H9 (cell line): ENCODE data around the gene CCSER2. TPM values are rescaled to one million over a fixed set of nuclear protein-coding genes. Genes with fewer than 3 reads are reported as not detected.

Experiments
- DNase-seq: peaks from one replicate; pipeline ENCODE4 v3.0.0-alpha.2; 2017
- H2AFZ ChIP-seq: one replicate; pipeline ENCODE4 v1.6.1; 2013; ENCODE audit warnings: mild to moderate bottlenecking, low read length, control low read depth, moderate library complexity
- H2AK5ac ChIP-seq: 2 replicates; pipeline ENCODE4 v1.6.1; 2013; ENCODE audit warnings: low read length, control low read depth, mixed read lengths; ENCODE audit not compliant: insufficient read length
- H2BK120ac ChIP-seq: one replicate; pipeline ENCODE4 v1.6.1; 2013; ENCODE audit warnings: low read depth, mild to moderate bottlenecking, low read length, control low read depth, inconsistent platforms; ENCODE audit not compliant: poor library complexity, severe bottlenecking
- H2BK12ac ChIP-seq: 2 replicates; pipeline ENCODE4 v1.6.1; 2013; ENCODE audit warnings: low read length, control low read depth, mixed read lengths, low read depth; ENCODE audit not compliant: insufficient read length
- H2BK15ac ChIP-seq: 2 replicates; pipeline ENCODE4 v1.6.1; 2013; ENCODE audit warnings: low read depth, low read length, control low read depth
- H2BK20ac ChIP-seq: one replicate; pipeline ENCODE4 v1.6.1; 2013; ENCODE audit warnings: low read depth, mild to moderate bottlenecking, low read length, control low read depth, inconsistent platforms; ENCODE audit not compliant: poor library complexity, severe bottlenecking
- H2BK5ac ChIP-seq: 2 replicates; pipeline ENCODE4 v1.6.1; 2013; ENCODE audit warnings: low read length, control low read depth, mixed read lengths; ENCODE audit not compliant: insufficient read length
- H3K14ac ChIP-seq: 2 replicates; pipeline ENCODE4 v1.6.1; 2013; ENCODE audit warnings: low read length, control low read depth; ENCODE audit not compliant: insufficient read depth
- H3K18ac ChIP-seq: 2 replicates; pipeline ENCODE4 v1.6.1; 2013; ENCODE audit warnings: low read depth, mild to moderate bottlenecking, mixed read lengths, low read length, control low read depth; ENCODE audit not compliant: insufficient read length
- H3K23ac ChIP-seq: 2 replicates; pipeline ENCODE4 v1.6.1; 2013; ENCODE audit warnings: low read length, control low read depth, mixed read lengths, low read depth; ENCODE audit not compliant: insufficient read length
- H3K23me2 ChIP-seq: 2 replicates; pipeline ENCODE4 v1.6.1; 2013; ENCODE audit warnings: low read depth, mild to moderate bottlenecking, mixed read lengths, low read length, control low read depth; ENCODE audit not compliant: insufficient read length, poor library complexity, severe bottlenecking
- H3K27ac ChIP-seq: 2 replicates; pipeline ENCODE4 v1.5.1; 2013; ENCODE audit warnings: low read length, control low read depth, mixed read lengths, low read depth; ENCODE audit not compliant: insufficient read length
- H3K27me3 ChIP-seq: 2 replicates; pipeline ENCODE4 v1.6.1; 2013; ENCODE audit warnings: low read length, control low read depth, inconsistent platforms; ENCODE audit not compliant: insufficient read depth
- H3K4ac ChIP-seq: 2 replicates; pipeline ENCODE4 v1.6.1; 2013; ENCODE audit warnings: low read depth, mild to moderate bottlenecking, control low read depth, inconsistent platforms, low read length, moderate library complexity
- H3K4me1 ChIP-seq: 2 replicates; pipeline ENCODE4 v1.6.1; 2013; ENCODE audit warnings: low read length, control low read depth, inconsistent platforms; ENCODE audit not compliant: insufficient read depth
- H3K4me2 ChIP-seq: 2 replicates; pipeline ENCODE4 v1.6.1; 2013; ENCODE audit warnings: low read length, control low read depth, mixed read lengths; ENCODE audit not compliant: insufficient read length, insufficient read depth
- H3K56ac ChIP-seq: 2 replicates; pipeline ENCODE4 v1.6.1; 2013; ENCODE audit warnings: low read depth, mild to moderate bottlenecking, mixed read lengths, low read length, control low read depth; ENCODE audit not compliant: insufficient read length
- H3K79me1 ChIP-seq: 2 replicates; pipeline ENCODE4 v1.6.1; 2013; ENCODE audit warnings: low read depth, mild to moderate bottlenecking, moderate library complexity, low read length, control low read depth, inconsistent platforms; ENCODE audit not compliant: insufficient read depth, poor library complexity, severe bottlenecking
- H3K79me2 ChIP-seq: 2 replicates; pipeline ENCODE4 v1.6.1; 2013; ENCODE audit warnings: low read length, control low read depth, inconsistent platforms; ENCODE audit not compliant: insufficient read depth
- H3K9ac ChIP-seq: 2 replicates; pipeline ENCODE4 v1.6.1; 2013; ENCODE audit warnings: low read length, control low read depth, mixed read lengths; ENCODE audit not compliant: insufficient read length; ENCODE audit errors: extremely low read depth
- H3K9me3 ChIP-seq: one replicate; pipeline ENCODE4 v1.6.1; 2013; ENCODE audit warnings: low read depth, low read length, inconsistent platforms; ENCODE audit not compliant: control insufficient read depth
- H3T11ph ChIP-seq: one replicate; pipeline ENCODE4 v1.6.1; 2013; ENCODE audit warnings: mild to moderate bottlenecking, low read length, control low read depth, inconsistent platforms
- H4K20me1 ChIP-seq: one replicate; pipeline ENCODE4 v1.6.1; 2013; ENCODE audit not compliant: control insufficient read depth, insufficient read length, insufficient read depth
- H4K5ac ChIP-seq: 2 replicates; pipeline ENCODE4 v1.6.1; 2013; ENCODE audit warnings: low read depth, mild to moderate bottlenecking, mixed read lengths, low read length, control low read depth; ENCODE audit not compliant: insufficient read length
- H4K8ac ChIP-seq: replicated peaks from 2 replicates; pipeline ENCODE4 v1.6.1; 2013; ENCODE audit warnings: low read length, control low read depth, mixed read lengths, low read depth; ENCODE audit not compliant: insufficient read length
- H4K91ac ChIP-seq: 2 replicates; pipeline ENCODE4 v1.6.1; 2013; ENCODE audit warnings: low read depth, mild to moderate bottlenecking, moderate library complexity, mixed read lengths, low read length, control low read depth; ENCODE audit not compliant: insufficient read length
- H3K27ac Mint-ChIP-seq, 3 experiments: 2 replicates in 2 of 3; 3 replicates in 1 of 3; pipeline ENCODE4 v1.8.0; 2020 to 2021; ENCODE audit warnings: mixed read lengths in 3 of 3, mild to moderate bottlenecking in 1 of 3, moderate library complexity in 1 of 3
- H3K27me3 Mint-ChIP-seq: 2 replicates; pipeline ENCODE4 v1.8.0; 2021; ENCODE audit warnings: low read depth, mild to moderate bottlenecking, moderate library complexity, mixed read lengths
- H3K36me3 Mint-ChIP-seq, 3 experiments: 2 replicates in 2 of 3; 3 replicates in 1 of 3; pipeline ENCODE4 v1.8.0; 2020 to 2021; ENCODE audit warnings: low read depth in 3 of 3, mixed read lengths in 3 of 3; ENCODE audit not compliant: insufficient read depth in 1 of 3
- H3K4me1 Mint-ChIP-seq, 2 experiments: 2 replicates each; pipeline ENCODE4 v1.8.0; 2020; ENCODE audit warnings: mixed read lengths in 2 of 2
- H3K4me3 Mint-ChIP-seq, 2 experiments: 2 replicates in 1 of 2; 3 replicates in 1 of 2; pipeline ENCODE4 v1.8.0; 2020 to 2021; ENCODE audit warnings: mild to moderate bottlenecking in 2 of 2, mixed read lengths in 2 of 2, moderate library complexity in 1 of 2
- H3K9me3 Mint-ChIP-seq, 2 experiments: 2 replicates in 1 of 2; 3 replicates in 1 of 2; pipeline ENCODE4 v1.8.0; 2020; ENCODE audit warnings: mild to moderate bottlenecking in 2 of 2, mixed read lengths in 2 of 2, moderate library complexity in 1 of 2
- CTCF ChIP-seq: fragments of 200-600 bp; sonication (generic); conservative IDR thresholded peaks from 3 replicates; pipeline ENCODE4 v1.8.0; 2021; ENCODE audit warnings: antibody characterized with exemption, mild to moderate bottlenecking
- total RNA-seq: library from RNA; stranded (reverse); gene quantifications from 2 replicates; pipeline ENCODE4 v1.2.1, GENCODE V29; 2021

Gene CCSER2
- total RNA-seq, 1 experiment from 2014 or later = 22.2 TPM

GRCh38 chr10:84524435-84524834 is 196.0 kb downstream of the CCSER2 start:
- no peak for DNase-seq
- no peak overlapping the region for H2BK15ac ChIP-seq
- no peaks in the 10 kb centered on the region for H3K9me3 ChIP-seq
- H3K27me3 Mint-ChIP-seq = peaks cover 2% of the 10 kb centered on the region; the same call in 1 of the 2 replicates
- H3K36me3 Mint-ChIP-seq = peaks cover 9 to 21% (median 12%) of the 10 kb centered on the region in 3 experiments; a peak in 6 of 7 replicates
- H3K79me2 ChIP-seq = no peaks in the 10 kb centered on the region
- H3K23ac ChIP-seq = no peak overlapping the region
- no peak overlapping the region for H3K18ac ChIP-seq
- no peak overlapping the region for H3K4me2 ChIP-seq
- H3K9ac ChIP-seq = no peak overlapping the region
- no peak overlapping the region for H3K27ac ChIP-seq
- no peak for TF ChIP-seq CTCF
- no peak overlapping the region for H2BK12ac ChIP-seq
- H3T11ph ChIP-seq = no peak overlapping the region
- peaks cover 18 to 19% of the 10 kb centered on the region in 2 experiments for H3K9me3 Mint-ChIP-seq
- no peak overlapping the region for H2AFZ ChIP-seq
- no peaks in the 10 kb centered on the region for H4K20me1 ChIP-seq
- no peak overlapping the region for H3K27ac Mint-ChIP-seq
- H3K79me1 ChIP-seq = no peaks in the 10 kb centered on the region
- H3K4ac ChIP-seq = no peak overlapping the region
- no peak overlapping the region for H2BK5ac ChIP-seq
- no peak overlapping the region for H3K4me3 Mint-ChIP-seq
- H4K91ac ChIP-seq = no peak overlapping the region
- H3K56ac ChIP-seq = no peak overlapping the region
- peaks cover 29 to 36% of the 10 kb centered on the region in 2 experiments for H3K4me1 Mint-ChIP-seq
- H4K8ac ChIP-seq = no peak overlapping the region
- H3K23me2 ChIP-seq = no peaks in the 10 kb centered on the region
- no peak overlapping the region for H2BK20ac ChIP-seq
- no peak overlapping the region for H4K5ac ChIP-seq
- H2AK5ac ChIP-seq = no peak overlapping the region
- no peak overlapping the region for H3K14ac ChIP-seq
- H3K4me1 ChIP-seq = peaks cover 6% of the 10 kb centered on the region; the same call in 1 of the 2 replicates
- H3K27me3 ChIP-seq = no peaks in the 10 kb centered on the region
- no peak overlapping the region for H2BK120ac ChIP-seq
